Stimulated activated CD8-positive, alpha-beta memory T cell treated with anti-CD3 and anti-CD28 coated beads, Interleukin-15, amount 100 ng/mL, for 24 hours (primary cell): Measurements from ENCODE around the gene FGFRL1.

ENCODE experiments used
- DNase-seq: peaks from one replicate; pipeline ENCODE4 v3.0.0-alpha.2; 2020; ENCODE audit warnings: low read depth

FGFRL1 gene

GRCh38 chr4:1006856-1007255 is 4.6 kb upstream of the FGFRL1 start:
- no peak for DNase-seq

DNA sequence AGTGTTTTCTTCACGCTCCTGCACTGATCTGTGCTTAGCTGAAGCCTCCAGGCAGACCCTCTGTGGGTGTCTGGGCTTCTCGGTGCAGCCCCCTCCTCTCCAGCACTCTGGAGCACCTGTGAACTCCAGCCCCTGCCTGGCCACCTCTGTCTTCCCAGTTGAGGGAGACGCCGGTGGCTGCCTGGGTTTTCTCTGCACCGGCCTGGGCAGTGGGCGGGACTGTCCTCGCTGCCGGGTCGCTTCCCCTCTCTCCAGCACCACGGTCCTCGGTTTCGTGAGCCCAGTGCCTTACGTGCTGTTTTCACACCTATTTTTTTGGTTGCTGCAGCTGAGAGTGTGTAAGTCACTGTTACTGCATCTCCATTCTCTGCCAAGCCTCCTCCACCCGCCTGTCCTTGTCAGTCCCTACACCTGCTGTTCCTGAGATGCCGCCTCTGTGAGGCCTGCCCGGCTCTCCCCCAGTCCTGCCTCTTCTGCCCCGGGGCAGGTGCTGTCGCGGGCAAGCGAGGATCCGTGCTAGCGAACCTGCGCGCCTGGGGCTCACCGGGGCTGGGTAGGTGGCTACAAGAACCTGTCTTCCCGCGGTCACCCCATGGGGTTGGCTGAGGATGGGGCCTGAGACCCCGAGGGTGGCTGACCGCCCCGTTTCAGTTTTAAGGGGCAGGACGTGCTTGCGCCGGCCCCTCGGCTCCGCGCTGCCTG is 2.4 kb upstream of the FGFRL1 start:
- no peak for DNase-seq

DNA sequence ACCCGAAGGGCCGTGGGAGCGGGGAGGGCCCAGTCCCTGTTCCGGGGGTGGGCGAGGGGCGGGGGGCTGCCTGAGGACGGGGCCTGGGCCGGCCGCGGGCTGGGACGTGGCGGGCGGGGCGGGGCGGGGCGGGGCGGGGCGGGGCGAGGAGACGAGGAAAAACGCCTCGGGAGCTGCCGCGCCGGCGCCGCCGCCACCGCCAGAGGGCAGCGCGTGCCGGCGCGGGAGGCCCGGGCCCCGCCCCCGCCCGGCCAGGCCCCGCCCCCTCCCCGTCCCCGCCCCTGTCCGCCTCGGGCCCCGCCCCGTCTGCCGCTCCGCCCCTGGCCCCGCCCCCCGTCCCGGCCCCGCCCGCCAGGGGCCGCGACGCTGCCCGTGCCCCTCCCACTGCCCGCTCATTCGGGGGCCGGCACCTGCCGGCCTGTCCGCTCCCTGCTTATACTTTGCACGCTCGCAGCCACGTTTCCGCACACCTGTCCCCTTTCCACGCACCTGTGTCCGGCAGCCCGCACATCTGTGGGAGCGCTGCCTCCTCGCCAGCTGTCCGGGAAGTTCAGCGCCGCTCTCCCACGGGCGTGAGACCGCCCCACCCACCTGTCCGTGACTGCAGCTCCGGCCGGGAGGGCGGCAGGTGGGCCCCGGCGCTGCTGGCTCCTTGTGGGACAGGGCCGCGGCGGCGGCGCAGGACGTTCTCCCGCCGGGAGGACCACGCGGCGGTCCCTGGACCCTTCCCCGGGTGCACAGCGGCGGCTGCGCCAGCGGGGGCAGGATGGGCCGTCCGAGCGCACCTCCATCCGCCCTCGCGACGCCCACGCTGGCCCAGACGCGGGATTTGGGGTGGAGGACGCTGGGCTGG is 1.7 kb upstream of the FGFRL1 start:
- DNase-seq, result peak; percentile 77

GRCh38 chr4:1010395-1011021 is 918 bp upstream of the FGFRL1 start:
- no peak for DNase-seq

GRCh38 chr4:1011666-1012033 is 224 bp downstream of the FGFRL1 start:
- DNase-seq, result no peak

- no peak for DNase-seq
These were observed 761 bp downstream of the FGFRL1 start for GRCh38 chr4:1012034-1012739.

DNA sequence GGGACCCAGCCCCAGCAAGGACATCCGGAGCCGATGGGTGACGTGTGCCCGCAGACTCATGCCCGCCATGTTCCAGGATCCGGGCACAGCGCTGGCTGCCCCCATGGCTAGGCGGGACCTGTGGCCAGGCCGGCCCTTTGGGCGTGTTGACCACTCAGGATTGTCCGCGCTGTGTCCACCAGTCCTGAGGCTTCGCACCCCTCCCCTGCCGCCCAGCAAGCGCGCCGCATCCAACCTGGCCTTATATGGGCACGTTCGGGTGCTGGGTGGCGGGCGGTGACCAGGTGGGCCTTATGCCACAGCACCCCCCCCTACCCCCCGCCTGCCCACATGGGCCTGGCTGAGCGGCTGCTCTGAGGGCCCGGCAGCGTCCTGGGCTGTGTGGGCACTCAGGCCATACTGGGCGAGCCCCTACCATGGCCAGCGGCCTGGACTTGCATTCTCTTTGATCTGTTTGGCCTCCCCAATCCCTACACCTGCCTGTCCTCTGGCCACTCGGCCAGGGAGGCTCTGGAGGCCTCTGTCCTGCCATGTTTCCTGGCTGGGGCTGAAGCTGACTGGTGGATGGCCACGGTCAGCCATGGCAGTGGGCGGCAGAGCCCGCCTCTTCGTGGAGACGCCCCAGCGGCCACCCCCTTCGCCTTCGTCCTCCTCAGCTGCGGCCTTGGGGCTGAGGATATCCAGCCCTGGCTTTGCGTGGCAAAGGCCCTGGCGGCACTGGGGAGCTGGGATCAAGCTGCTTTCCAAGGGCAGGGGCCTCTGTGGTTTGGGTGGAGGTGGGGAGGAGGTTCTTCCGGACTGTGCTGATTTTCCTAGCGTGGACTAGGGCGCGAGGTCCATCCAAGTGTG is 2.0 kb downstream of the FGFRL1 start:
- no peak for DNase-seq

- no peak for DNase-seq
These were observed 3.1 kb downstream of the FGFRL1 start for GRCh38 chr4:1014291-1015167.

GRCh38 chr4:1015179-1015578 is 3.8 kb downstream of the FGFRL1 start:
- no peak for DNase-seq

DNA sequence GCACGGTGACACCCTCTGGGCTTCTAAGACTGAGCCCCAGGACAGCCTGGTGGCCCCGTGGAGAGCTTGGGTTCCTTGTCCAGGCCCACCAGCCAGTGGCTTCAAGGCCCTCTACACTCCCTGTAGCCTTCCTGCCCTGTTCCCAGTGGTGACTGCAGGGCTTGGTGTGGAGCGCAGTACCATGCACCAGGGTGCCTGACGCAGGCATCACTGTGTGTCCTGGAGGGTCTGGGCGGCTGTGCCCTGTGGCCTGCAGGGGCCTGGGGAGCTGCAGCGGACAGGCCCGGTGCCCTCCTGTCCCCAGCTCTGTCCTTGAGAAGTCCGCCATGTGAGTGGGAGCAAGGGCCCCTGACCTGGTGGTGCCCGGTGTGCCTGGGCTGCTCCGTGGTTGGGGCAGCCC is 4.3 kb downstream of the FGFRL1 start:
- DNase-seq, result no peak

- DNase-seq, result no peak
These were observed 5.8 kb downstream of the FGFRL1 start for GRCh38 chr4:1017211-1017610.

DNA sequence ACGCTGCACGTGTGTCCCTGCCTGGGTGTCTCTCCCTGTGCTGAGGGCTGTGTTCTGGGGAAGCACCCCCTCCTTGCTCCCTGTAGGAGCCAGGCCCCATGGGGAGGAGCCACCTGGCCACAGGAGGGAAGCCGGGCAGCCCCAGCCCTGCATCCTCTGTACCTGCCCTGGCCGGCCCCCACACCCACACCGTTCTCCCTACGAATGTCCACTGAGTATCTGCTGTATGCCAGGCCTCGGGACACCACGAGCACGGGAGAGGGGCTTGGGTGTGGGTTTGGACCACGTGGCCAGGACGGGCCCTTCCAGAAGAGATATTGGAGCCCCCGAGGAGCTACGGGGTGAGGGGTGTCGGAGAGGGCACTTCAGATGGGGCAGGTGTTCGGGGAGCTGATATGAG is 6.3 kb downstream of the FGFRL1 start:
- DNase-seq, result no peak

DNA sequence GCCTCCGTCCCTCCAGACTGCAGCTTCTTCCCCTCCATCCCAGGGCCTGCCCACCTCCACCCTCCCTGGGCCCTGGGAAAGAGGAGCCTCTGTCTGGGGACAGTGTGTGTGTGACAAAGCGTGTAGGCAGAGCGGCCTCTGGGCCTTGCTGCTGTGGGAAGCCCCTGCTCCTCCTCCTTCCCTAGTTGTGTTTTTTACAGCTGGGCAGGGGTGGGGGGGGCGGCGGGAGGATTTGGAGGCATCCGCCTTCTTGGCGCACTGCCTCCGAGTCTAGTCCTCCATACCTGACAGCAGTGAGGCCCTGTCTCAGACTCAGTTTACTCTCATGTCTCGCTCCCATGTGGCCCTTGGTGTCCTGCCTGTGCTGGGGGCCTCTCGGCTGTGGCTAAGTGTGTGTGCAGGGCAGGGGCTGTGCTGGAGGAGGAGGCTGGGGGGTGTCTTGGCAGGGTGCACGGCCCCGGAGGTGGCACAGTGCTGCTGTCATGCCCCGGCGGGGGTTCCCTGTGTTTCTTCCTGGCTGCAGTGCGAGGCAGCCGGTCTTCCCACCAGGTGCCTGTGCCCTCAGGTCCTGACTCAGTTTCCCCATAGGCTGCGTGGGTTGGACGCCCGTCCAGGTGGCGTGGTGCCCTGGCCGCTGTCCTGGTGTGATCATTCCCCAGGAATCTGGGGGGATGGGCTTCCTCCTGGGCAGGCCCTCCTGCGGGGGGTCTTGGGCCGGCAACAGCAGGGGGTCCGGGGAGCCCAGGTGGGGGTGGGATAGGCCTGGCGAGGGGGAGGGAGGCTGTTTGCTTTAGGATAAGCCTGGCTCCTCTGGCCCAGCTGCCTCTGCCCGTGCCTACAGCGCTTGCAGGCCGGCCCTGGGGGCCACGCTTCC is 7.0 kb downstream of the FGFRL1 start:
- DNase-seq, result no peak

DNA sequence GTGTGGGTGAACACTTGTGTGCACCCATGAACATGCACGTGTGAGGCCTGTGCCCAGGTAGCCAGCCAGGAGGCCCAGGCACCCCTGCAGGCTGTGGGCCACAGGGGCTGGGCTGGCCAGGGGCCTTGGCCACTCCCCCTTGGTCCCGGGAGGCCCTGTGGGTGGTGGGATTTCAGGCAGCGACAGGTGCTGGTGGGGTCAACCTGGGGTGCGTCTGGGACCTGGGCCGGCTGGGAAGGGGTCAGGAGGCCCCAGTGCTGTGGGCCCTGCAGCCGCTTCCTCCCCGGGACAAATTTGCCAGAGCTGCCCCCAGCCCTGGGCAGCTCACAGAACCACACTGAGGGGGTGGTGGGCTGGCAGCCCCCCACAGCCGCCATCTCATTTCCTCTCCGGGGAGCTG is 7.9 kb downstream of the FGFRL1 start:
- no peak for DNase-seq

DNA sequence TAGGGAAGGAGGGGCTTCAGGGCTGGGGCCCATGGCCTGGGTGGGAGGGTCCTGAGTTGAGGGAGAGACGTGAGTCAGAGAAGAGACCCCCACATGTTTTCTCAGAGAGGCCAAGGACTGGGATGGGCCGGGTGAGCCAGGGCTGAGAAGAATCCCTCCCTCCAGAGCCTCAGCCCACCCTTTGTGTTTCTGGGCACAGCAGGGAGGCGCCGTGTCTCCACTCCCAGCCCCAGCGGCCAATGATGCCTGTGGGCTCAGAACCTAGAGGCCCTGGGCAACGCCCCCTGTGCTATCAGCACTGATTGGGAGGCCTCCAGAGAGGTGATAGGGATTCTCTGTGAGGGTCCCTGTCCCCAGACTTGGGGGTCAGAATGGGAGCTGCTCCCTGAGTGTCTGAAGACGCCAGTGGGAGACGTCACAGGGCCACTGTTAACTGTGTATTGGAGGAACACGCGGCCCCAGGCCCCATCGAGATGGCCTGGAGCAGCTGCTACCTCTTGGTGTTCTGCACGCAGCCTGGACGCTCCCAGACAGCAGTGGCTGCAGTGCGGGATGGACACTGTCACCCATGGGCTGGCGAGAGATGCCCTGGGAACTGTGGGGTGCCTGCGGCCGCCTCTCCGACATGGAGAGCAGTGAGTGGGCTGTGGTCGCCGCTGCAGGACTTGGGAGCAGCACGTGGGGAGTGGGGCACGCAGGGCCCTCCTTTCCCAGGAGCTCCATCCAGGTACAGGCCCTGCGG is 8.5 kb downstream of the FGFRL1 start:
- no peak for DNase-seq

GRCh38 chr4:1021386-1022050 is 10.1 kb downstream of the FGFRL1 start:
- no peak for DNase-seq

- DNase-seq, result no peak
These were observed 10.8 kb downstream of the FGFRL1 start for GRCh38 chr4:1022051-1022738.

DNA sequence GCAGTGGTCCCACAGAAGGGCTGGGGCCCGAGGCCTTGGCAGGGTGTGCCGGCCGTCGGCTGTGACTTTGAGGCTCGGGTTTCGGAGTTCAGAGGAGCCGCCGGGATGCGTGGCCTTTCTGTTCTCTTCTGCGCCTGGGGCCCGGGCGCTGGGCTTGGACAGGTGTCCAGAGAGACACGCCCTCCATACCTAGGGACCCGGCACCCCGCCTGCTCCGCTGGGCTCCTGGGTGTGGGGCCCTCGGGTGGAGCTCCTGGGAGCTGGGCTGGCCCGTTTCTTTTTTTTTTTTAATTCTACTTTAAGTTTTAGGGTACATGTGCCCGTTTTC is 11.3 kb downstream of the FGFRL1 start:
- no peak for DNase-seq
